ENCODE results near the gene NIBAN1. TPM values are rescaled to one million over a fixed set of nuclear protein-coding genes. Genes with fewer than 3 reads are reported as not detected.

The NIBAN1 gene
- total and polyA plus RNA-seq, 2 donors (not counting 3 experiments of a cell fraction or from before 2014, with no cell fraction given) = 0.23 to 2.8 TPM

GRCh38 chr1:185017338-185017737, 43.0 kb upstream of the NIBAN1 start:
- no peaks in the 10 kb centered on the region for H3K27me3 ChIP-seq (ENCODE audit: control insufficient read depth in 2 of 2, insufficient read depth in 2 of 2, low read length in 2 of 2)
- no peak for TF ChIP-seq POLR2A (IDR thresholded peaks at IDR 0.05; ENCODE audit: low read depth, low read length)
- no peak for TF ChIP-seq MYC (IDR thresholded peaks at IDR 0.05; ENCODE audit: low read depth, low read length)
- peak; percentile 76 for TF ChIP-seq FOS (IDR thresholded peaks at IDR 0.05; ENCODE audit: borderline replicate concordance, insufficient read depth, low read length)
- no peak for TF ChIP-seq MAX (IDR thresholded peaks at IDR 0.05; ENCODE audit: insufficient read depth, insufficient read length)
- TF ChIP-seq GATA2 (IDR thresholded peaks at IDR 0.05; ENCODE audit: insufficient read depth, insufficient read length, low read depth, low read length) = no peak
- no peak for TF ChIP-seq EZH2 (IDR thresholded peaks at IDR 0.05; ENCODE audit: borderline replicate concordance, low read depth, low read length, severe bottlenecking)
- no peak for TF ChIP-seq CTCF (IDR thresholded peaks at IDR 0.05; ENCODE audit: extremely low read depth in 1 of 2, insufficient read depth in 1 of 2, low read depth in 1 of 2, low read length in 2 of 2)
- peak; percentile 39 for TF ChIP-seq JUN (IDR thresholded peaks at IDR 0.05; ENCODE audit: borderline replicate concordance, insufficient read depth, insufficient read length, low read depth)
- H3K36me3 ChIP-seq (ENCODE audit: control insufficient read depth in 2 of 2, extremely low read depth in 1 of 2, insufficient read depth in 2 of 2, low read length in 2 of 2) = no peaks in the 10 kb centered on the region
- no TSS peak for BruUV-seq (replicated peaks)
- no peaks in the 10 kb centered on the region for H4K20me1 ChIP-seq (replicated peaks; ENCODE audit: control insufficient read depth, extremely low read depth, insufficient read depth, low read length)
- FAIRE-seq = no peak
- no peaks in the 10 kb centered on the region for H3K4me1 ChIP-seq (ENCODE audit: control insufficient read depth, extremely low read depth, insufficient read depth, low read length)
- H3K9me1 ChIP-seq (replicated peaks; ENCODE audit: control insufficient read depth, extremely low read depth, insufficient read depth, low read length) = no peaks in the 10 kb centered on the region
- ChIA-PET CTCF (no interaction called here), POLR2A (no interaction called here)
- no peak overlapping the region for H3K4me2 ChIP-seq (ENCODE audit: insufficient read depth, low read length)
- H2AFZ ChIP-seq (ENCODE audit: low read depth, low read length) = peak overlapping the region; percentile 40
- DNase-seq (ENCODE audit: low read depth, low spot score) = peak; percentile 47
- intact Hi-C loops (cut with micrococcal nuclease) = no loop called here
- no peak overlapping the region for H3K4me3 ChIP-seq (replicated peaks in 1 of 3; ENCODE audit: insufficient read depth in 1 of 3, low read depth in 1 of 3, low read length in 3 of 3)
- no peaks in the 10 kb centered on the region for H3K9me3 ChIP-seq (replicated peaks; ENCODE audit: control insufficient read depth, insufficient read depth, low read length)
- H3K79me2 ChIP-seq (ENCODE audit: control insufficient read depth, insufficient read depth, low read length) = no peaks in the 10 kb centered on the region
- no peak overlapping the region for H3K27ac ChIP-seq (ENCODE audit: insufficient read depth, low read depth, low read length)
- dilution Hi-C loops (cut with MboI; ENCODE audit: extremely low pct_ligation_motif_present, low sequenced_read_pairs) = no loop called here
- no peak overlapping the region for H3K9ac ChIP-seq (replicated peaks; ENCODE audit: extremely low read depth, insufficient read depth, low read length)

Data from endothelial cell of umbilical vein (primary cell).